Measurements from ENCODE around the gene BABAM1.

Gene BABAM1

GRCh38 chr19:17235300-17235970 lies 31.8 kb upstream of the BABAM1 start:
- WGBS, 2 experiments (ENCODE audit: insufficient coverage in 2 of 2) = 2 to 3% methylated on average over 58 to 70 of the region's 80 CpGs
- H3K36me3 ChIP-seq (ENCODE audit: control insufficient read depth, insufficient read depth, low read length) = peaks cover 75% of the 10 kb centered on the region

GRCh38 chr19:17235971-17236777 lies 31.1 kb upstream of the BABAM1 start:
- Histone ChIP-seq H3K27ac (ENCODE audit: low read depth, low read length, severe bottlenecking) (peak overlapping the region; percentile 67), H3K9me3 (ENCODE audit: control insufficient read depth, low read length) (no peaks in the 10 kb centered on the region), H3K4me3 (ENCODE audit: extremely low read depth, insufficient read depth, low read length, poor library complexity, severe bottlenecking) (peak overlapping the region; percentile 44), H3K36me3 (ENCODE audit: control insufficient read depth, insufficient read depth, low read length) (peaks cover 76% of the 10 kb centered on the region), H3K4me1 (ENCODE audit: control insufficient read depth, insufficient read depth, low read length, poor library complexity, severe bottlenecking) (peaks cover 16% of the 10 kb centered on the region)
- 0% methylated on average over 5 of the region's 27 CpGs; no CpG with 5 or more reads in 1 of the 2 experiments for WGBS, 2 experiments (ENCODE audit: insufficient coverage in 2 of 2)

More at GRCh38 chr19:17235300-17235970, 31.8 kb upstream of the BABAM1 start:
- Histone ChIP-seq H3K4me1 (ENCODE audit: control insufficient read depth, insufficient read depth, low read length, poor library complexity, severe bottlenecking) (peaks cover 16% of the 10 kb centered on the region), H3K9me3 (ENCODE audit: control insufficient read depth, low read length) (no peaks in the 10 kb centered on the region), H3K27ac (ENCODE audit: low read depth, low read length, severe bottlenecking) (peak overlapping the region; percentile 67), H3K4me3 (ENCODE audit: extremely low read depth, insufficient read depth, low read length, poor library complexity, severe bottlenecking) (peak overlapping the region; percentile 44)

- Histone ChIP-seq H3K9me3 (ENCODE audit: control insufficient read depth, low read length) (no peaks in the 10 kb centered on the region), H3K27ac (ENCODE audit: low read depth, low read length, severe bottlenecking) (peak overlapping the region; percentile 36), H3K36me3 (ENCODE audit: control insufficient read depth, insufficient read depth, low read length) (peaks cover 71% of the 10 kb centered on the region), H3K4me3 (ENCODE audit: extremely low read depth, insufficient read depth, low read length, poor library complexity, severe bottlenecking) (no peak overlapping the region), H3K4me1 (ENCODE audit: control insufficient read depth, insufficient read depth, low read length, poor library complexity, severe bottlenecking) (peaks cover 16% of the 10 kb centered on the region)
- WGBS, 2 experiments (ENCODE audit: insufficient coverage in 2 of 2) = 97 to 99% methylated on average over 15 to 17 of the region's 18 CpGs
These were observed 30.3 kb upstream of the BABAM1 start for GRCh38 chr19:17236811-17237543.

GRCh38 chr19:17237747-17238706 lies 29.2 kb upstream of the BABAM1 start:
- Histone ChIP-seq H3K4me1 (ENCODE audit: control insufficient read depth, insufficient read depth, low read length, poor library complexity, severe bottlenecking) (peaks cover 25% of the 10 kb centered on the region), H3K36me3 (ENCODE audit: control insufficient read depth, insufficient read depth, low read length) (peaks cover 60% of the 10 kb centered on the region)
- 96 to 97% methylated on average over 10 to 12 of the region's 13 CpGs for WGBS, 2 experiments (ENCODE audit: insufficient coverage in 2 of 2)

GRCh38 chr19:17240062-17240752 lies 27.0 kb upstream of the BABAM1 start:
- H3K27ac ChIP-seq (ENCODE audit: low read depth, low read length, severe bottlenecking) = no peak overlapping the region
- H3K4me1 ChIP-seq (ENCODE audit: control insufficient read depth, insufficient read depth, low read length, poor library complexity, severe bottlenecking) = peaks cover 21% of the 10 kb centered on the region
- peaks cover 43% of the 10 kb centered on the region for H3K36me3 ChIP-seq (ENCODE audit: control insufficient read depth, insufficient read depth, low read length)
- 87 to 94% methylated on average over 18 to 21 of the region's 24 CpGs for WGBS, 2 experiments (ENCODE audit: insufficient coverage in 2 of 2)
- H3K9me3 ChIP-seq (ENCODE audit: control insufficient read depth, low read length) = no peaks in the 10 kb centered on the region
- H3K4me3 ChIP-seq (ENCODE audit: extremely low read depth, insufficient read depth, low read length, poor library complexity, severe bottlenecking) = no peak overlapping the region

More at GRCh38 chr19:17237747-17238706, 29.2 kb upstream of the BABAM1 start:
- Histone ChIP-seq H3K9me3 (ENCODE audit: control insufficient read depth, low read length) (no peaks in the 10 kb centered on the region), H3K27ac (ENCODE audit: low read depth, low read length, severe bottlenecking) (no peak overlapping the region), H3K4me3 (ENCODE audit: extremely low read depth, insufficient read depth, low read length, poor library complexity, severe bottlenecking) (no peak overlapping the region)

- no peaks in the 10 kb centered on the region for H3K9me3 ChIP-seq (ENCODE audit: control insufficient read depth, low read length)
- WGBS, 2 experiments (ENCODE audit: insufficient coverage in 2 of 2) = 96 to 100% methylated on average over 5 of the region's 6 CpGs
- H3K4me1 ChIP-seq (ENCODE audit: control insufficient read depth, insufficient read depth, low read length, poor library complexity, severe bottlenecking) = peaks cover 21% of the 10 kb centered on the region
- no peak overlapping the region for H3K27ac ChIP-seq (ENCODE audit: low read depth, low read length, severe bottlenecking)
- no peak overlapping the region for H3K4me3 ChIP-seq (ENCODE audit: extremely low read depth, insufficient read depth, low read length, poor library complexity, severe bottlenecking)
- H3K36me3 ChIP-seq (ENCODE audit: control insufficient read depth, insufficient read depth, low read length) = peaks cover 40% of the 10 kb centered on the region
These were observed 26.3 kb upstream of the BABAM1 start for GRCh38 chr19:17240826-17241399.

- peaks cover 30% of the 10 kb centered on the region for H3K36me3 ChIP-seq (ENCODE audit: control insufficient read depth, insufficient read depth, low read length)
- no peak overlapping the region for H3K27ac ChIP-seq (ENCODE audit: low read depth, low read length, severe bottlenecking)
- peak overlapping the region; percentile 90 for H3K4me3 ChIP-seq (ENCODE audit: extremely low read depth, insufficient read depth, low read length, poor library complexity, severe bottlenecking)
- 73 to 81% methylated on average over 3 to 5 of the region's 8 CpGs for WGBS, 2 experiments (ENCODE audit: insufficient coverage in 2 of 2)
- H3K9me3 ChIP-seq (ENCODE audit: control insufficient read depth, low read length) = no peaks in the 10 kb centered on the region
- peaks cover 12% of the 10 kb centered on the region for H3K4me1 ChIP-seq (ENCODE audit: control insufficient read depth, insufficient read depth, low read length, poor library complexity, severe bottlenecking)
These were observed 24.6 kb upstream of the BABAM1 start for GRCh38 chr19:17242431-17243208.

GRCh38 chr19:17243211-17243829 lies 23.9 kb upstream of the BABAM1 start:
- peaks cover 23% of the 10 kb centered on the region for H3K36me3 ChIP-seq (ENCODE audit: control insufficient read depth, insufficient read depth, low read length)
- WGBS, 2 experiments (ENCODE audit: insufficient coverage in 2 of 2) = 20 to 23% methylated on average over 5 to 7 of the region's 8 CpGs
- H3K27ac ChIP-seq (ENCODE audit: low read depth, low read length, severe bottlenecking) = peak overlapping the region; percentile 49
- peak overlapping the region; percentile 90 for H3K4me3 ChIP-seq (ENCODE audit: extremely low read depth, insufficient read depth, low read length, poor library complexity, severe bottlenecking)
- peaks cover 12% of the 10 kb centered on the region for H3K4me1 ChIP-seq (ENCODE audit: control insufficient read depth, insufficient read depth, low read length, poor library complexity, severe bottlenecking)
- no peaks in the 10 kb centered on the region for H3K9me3 ChIP-seq (ENCODE audit: control insufficient read depth, low read length)
